NCI-H69 (cell line): Measurements from ENCODE around the gene MACROD2.
A peak's percentile ranks its signal among the peaks of the same experiment; 100 is the strongest.

ENCODE experiments used
- DNase-seq: peaks from one replicate; lab custom pipeline; 2025; lab: John Stamatoyannopoulos, UW

The MACROD2 gene

DNA sequence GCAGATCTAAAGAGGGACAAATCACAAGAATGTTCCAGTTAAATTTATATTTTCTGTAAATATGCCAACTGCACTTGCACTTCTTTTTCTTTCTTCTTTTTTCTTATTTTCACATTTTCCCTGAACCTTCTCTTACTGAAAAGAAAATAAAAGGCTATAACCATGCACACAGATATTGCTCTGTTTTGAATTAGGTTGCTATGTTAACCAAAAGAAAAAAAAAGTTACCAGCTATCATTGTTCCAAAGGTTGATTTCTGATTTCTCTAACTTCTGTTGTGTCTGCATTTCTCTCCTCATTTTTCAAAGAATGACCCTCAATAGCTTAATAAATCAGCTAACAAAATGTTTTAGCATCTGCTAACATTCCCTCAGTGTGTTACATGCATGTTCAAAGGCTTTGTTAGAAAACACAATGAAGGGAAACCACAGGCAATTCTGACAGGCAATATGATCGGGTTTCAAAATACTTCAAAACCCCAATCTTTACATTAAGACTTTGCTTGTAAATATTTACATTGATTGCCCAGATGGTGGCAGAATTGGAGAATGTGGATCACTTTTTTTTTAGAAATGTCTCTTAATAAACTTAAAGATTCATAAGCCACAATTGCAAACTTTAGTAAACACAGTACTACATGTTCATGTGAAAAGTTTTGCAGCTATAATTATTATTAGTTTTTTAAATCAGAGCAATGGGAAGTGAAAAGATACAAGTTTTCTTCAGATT is 1270.4 kb downstream of the MACROD2 start:
- DNase-seq, result no peak

DNA sequence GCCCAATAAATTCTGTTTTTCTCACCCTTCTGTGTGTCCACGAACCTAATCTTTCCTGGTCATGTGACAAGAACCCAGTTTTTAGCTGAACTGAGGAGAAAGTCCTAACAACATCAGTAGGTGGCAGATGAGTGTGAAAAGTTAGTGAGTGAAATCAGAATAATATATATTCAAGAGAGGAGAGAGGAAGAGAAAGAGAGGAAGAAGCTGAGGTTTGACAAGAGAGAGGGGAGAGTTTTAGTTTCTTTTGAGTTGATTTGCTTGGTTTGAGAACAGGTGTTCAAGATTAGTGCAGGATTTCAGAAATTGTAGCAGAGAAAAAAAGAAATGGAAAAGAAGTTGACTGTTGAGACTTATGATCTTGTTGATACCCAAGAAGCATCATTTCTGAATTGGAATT is 1272.6 kb downstream of the MACROD2 start:
- DNase-seq, result no peak

DNA sequence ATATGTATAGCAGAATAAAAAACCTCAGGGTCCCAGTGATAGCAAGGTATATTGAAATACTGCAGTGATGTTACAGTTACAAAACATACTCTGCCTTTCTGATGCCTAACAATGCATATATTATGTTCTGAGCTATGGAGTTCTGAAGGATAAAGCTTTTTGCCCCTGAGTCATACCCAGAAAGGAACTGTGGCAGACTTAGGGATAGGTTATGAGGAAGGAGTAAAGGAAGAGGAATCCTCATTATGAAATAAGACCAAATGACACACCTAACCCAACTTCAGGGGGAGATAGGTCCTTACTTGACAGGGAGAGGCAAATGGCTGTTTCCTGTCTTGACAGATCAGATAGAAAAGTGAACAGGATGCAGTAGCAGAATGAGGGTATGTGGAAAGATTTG is 1282.7 kb downstream of the MACROD2 start:
- no peak for DNase-seq

DNA sequence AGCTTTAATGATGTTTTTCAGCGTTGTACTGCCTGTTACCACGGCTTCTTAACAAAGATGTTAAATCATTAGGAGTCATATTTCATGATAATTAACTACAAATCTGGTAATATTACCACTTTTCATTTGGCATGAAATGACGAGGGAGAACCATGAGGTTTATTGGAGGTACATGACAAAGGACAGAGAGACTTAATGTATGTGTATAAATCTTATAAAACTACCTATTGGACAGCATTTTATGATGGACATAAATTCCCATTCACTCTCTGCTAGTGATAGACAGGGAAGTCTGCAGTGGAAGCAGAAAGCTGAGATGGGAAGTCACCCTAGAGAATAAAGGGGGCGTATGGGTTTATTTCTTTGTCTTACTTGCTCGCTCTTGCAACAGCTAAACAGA is 1292.0 kb downstream of the MACROD2 start:
- peak; percentile 84 for DNase-seq

DNA sequence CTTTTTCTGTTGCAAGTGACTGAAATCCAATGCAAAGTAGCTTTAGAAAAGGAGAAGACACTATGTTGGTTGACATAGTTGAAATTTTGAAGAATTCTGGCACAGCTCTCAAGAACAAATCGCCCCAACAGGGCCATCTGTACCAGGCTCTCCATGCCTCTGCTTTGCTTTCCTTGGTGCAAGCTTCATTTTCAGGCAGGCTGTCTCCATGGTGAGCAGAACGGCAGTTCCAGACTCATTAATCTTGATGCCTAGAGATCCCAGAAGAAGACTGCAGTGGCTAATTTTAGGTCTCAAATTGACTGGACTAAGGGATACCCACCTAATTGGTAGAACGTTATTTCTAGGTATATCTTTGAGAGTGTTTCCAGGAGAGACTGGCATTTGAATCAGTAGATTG is 1292.8 kb downstream of the MACROD2 start:
- peak; percentile 58 for DNase-seq

DNA sequence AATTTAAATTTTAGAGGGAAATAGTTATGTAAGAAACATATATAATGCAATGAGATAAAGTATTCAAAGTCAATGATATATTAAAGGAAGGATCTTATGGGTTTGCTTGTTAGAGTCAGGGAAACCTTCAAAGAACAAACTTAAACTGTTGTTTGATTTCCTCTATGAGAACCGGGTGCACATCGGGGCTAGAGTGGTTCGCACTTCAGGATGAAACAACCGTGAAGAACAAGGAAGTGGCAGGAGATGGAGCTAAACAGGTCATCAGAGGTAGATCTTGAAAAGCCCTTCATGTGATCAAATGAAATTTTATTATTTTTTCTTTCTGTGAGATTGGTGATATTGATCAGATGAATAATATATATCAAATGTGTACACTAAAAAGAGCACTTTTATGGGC is 1294.0 kb downstream of the MACROD2 start:
- DNase-seq, result no peak

DNA sequence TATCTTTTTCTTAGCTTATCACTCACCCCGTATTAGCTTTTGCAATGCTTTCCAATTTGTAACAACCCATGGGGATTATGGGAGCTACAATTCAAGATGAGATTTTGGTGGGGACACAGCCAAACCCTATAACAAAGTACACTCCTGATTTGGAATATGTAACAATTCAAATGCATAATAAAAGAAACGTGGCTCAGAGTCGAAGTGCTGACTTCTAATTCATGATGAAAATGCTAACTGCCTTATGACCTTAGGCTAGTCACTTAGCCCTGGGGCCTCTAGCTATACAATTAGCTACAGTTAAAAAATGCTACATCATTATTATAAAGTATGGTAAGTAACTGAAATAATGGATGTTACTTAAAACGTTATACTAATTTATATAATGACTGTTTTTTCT is 1297.1 kb downstream of the MACROD2 start:
- DNase-seq, result no peak

DNA sequence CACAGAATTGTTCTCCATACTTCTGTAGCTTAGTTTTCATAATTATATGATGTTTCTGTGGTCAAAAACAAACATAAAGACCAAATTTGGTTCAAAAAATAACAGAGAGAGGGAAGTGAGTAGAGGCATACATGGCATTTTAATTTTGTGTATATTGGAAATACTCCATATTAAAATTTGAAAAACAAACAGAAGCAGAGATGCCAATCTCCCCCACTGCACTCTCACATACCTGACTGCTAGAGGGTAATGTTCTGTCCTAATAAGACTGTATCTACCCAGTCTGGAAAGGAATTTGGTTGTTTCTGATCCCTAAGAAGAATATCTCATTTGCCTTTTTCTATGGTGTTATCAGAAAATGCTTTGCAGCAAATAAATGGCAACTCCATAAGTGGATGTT is 1301.1 kb downstream of the MACROD2 start:
- no peak for DNase-seq

DNA sequence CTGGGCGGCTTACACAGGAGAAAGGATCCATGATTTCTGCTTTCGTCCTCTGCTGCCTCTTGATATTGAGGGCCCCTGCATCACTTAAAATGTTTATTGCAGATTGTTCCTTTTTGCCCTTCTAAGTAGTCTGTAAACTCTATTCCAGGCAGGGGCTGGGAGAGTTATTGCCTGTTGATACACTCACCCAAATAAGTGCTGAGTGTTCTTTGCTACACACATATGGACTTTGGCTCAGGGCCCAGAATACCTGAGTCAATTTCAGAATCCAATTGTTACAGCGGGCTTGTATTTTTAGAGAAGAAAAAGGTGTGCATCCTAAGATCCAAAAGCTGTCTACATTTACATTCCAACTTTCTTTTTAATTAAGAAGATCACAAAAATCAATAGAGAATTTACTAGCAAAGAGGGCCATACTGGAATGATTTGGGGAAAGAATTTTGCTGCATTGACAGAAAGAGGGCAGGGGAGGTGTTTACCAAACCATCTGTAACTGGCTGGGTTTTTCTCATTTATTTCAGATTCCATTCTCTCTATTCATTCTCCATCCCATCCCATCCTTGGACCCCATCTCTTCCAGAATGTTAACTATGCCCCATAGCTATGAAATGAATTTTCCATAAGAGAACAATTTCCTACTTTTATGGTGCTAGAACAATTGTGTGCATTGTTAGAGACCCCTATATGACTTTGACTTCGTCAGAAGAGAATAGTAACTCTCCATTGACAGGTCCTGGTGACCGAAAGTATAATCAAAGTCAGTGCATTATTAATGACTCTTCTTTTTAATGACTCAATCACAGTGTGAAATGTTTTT is 1302.0 kb downstream of the MACROD2 start:
- DNase-seq, result peak; percentile 93

DNA sequence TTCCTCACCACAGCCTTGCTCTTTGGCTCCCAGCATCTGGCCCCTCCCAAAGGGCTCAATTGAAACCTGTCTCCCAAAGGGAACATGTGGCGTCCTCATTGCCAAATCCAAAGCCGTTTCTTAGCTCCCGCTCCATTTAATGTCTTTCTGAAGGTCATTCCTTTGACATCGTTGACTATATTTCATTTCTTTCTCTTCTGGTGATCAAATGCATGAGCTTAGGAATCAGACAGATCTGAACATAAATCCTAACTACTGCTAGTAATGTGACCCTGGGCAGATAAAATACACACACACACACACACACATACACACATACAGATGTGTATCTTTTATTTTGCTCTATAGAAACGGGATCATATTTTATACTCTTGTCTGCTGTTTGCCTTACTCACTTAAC is 1306.8 kb downstream of the MACROD2 start:
- no peak for DNase-seq

DNA sequence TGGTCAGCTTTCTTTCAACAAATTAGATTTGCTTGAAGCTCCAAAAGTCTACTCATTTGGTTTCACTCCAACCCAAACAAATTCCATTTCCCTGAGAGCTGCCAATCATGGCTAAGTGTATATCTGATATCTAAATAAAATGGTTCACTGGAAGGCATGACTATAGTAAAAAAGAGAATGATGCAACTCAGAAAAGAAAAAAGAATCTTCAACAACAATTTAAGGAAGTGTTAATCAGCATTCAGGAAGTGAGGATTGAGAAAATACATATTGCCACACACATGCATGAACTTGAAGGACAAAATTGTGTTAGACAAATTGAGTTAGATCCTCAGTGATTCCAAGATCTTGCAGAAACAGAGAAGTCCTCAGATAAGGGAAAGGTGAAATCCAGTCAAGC is 1315.0 kb downstream of the MACROD2 start:
- DNase-seq, result no peak

DNA sequence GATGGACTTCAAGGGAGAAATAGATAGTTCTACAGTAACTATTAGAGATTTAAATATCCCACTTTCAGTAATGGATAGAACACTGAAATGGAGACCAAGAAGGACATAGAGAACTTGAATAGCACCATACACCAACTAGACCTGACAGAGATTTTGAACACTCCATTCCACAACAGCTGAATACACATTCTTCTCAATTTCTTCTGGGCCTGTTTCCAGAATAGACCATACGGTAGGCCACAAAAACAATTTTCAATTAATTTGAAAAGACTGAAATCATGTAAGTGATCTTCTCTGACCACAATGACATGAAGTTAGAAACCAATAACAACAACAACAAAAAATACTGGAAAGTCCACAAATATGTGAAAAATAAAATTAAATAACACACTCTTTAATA is 1321.2 kb downstream of the MACROD2 start:
- no peak for DNase-seq

DNA sequence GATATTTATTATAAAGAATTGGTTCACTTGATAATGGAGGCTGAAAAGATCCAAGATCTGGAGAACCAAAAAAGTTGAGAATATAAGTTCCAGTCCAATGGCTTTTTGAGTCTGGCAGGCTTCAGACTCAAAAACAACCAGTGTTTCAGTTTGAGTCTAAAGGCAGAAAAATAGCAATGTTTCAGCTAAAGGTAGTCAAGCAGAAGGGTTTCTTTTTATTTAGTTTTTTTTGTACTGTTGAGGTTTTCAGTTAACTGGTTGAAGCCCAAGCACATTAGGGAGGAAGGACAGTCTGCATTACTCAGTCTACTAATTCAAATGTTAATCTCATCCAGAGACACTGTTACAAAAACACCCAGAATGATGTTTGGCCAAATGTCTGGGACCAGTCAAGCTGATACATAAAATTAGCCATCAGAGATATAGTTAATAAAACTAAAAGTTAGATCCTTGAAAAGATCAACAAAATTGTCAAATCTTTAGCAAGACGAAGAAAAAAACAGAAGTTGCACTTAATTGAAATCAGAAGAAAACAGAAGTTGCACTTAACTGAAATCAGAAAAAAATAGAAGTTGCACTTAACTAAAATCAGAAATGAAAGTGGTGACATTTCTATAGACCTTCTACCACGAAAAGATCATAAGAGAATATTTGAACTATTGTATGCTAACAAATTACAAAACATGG is 1322.4 kb downstream of the MACROD2 start:
- no peak for DNase-seq

DNA sequence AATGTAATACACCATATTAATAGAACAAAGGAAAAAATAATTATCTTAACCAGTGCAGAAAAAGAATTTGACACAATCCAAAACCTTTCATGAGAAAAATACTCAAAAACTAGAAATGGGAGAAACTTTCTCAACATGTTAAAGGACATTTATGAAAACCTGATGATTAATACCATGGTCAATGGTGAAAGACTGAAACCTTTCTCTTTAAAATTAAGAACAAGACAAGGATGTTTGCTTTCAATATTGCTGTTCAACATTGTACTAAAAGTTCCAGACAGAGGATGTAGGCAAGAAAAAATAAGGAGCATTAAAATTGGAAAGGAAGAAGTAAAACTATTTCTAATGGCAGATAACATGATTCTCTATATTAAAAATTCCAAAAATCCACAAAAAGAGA is 1323.4 kb downstream of the MACROD2 start:
- DNase-seq, result no peak

DNA sequence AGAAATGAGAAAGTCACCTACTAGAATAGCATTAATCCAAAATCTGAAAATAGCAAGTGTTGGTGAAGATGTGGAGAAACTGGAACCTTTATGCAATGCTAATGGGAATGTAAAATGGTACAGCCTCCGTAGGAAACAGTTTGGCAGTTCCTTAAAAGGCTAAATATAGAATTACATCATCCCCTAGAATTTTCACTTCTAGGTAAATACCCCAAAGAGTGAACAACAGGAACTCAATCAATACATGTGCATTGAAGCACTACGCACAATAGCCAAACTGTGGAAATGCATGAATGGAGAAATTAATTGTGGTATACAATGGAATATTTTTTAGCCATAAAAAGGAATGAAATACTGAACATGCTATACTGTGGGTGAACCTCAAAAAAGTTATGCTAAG is 1324.1 kb downstream of the MACROD2 start:
- no peak for DNase-seq

DNA sequence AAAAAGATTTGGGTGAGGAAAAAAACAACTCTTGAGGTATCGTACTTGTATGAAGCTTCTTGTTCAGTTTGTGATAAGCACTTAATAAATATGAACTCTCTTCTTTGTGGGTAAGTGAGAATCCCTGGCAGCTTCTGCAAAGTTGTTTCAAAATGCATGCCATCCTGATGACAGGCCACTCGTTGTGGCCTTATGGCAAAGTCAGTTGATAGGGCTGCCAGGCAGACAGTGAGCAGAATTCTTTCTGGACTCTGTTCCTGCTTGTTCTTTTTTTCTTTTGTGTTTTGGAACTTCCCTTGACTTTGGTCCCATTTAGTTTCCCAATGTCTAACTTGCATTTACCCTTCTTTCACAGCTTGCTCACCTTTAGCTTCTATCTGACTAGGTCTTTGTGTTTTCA is 1325.6 kb downstream of the MACROD2 start:
- DNase-seq, result no peak

DNA sequence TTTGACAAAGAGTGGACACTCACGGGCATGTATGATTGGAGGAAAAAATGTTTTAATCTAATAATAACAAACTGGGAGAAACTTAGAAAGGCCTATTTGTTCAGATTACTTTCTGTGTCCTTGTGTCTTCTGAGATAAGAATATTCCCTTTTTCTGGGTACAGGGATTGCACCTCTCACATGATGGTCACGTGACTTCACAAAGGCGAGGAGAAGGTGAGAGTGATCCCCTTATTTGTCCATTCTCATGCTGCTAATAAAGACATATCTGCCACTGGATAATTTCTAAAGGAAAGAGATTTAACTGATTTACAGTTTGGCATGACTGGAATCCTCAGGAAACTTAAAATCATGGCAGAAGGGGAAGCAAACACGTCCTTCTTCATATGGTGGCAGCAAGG is 1331.8 kb downstream of the MACROD2 start:
- DNase-seq, result no peak

DNA sequence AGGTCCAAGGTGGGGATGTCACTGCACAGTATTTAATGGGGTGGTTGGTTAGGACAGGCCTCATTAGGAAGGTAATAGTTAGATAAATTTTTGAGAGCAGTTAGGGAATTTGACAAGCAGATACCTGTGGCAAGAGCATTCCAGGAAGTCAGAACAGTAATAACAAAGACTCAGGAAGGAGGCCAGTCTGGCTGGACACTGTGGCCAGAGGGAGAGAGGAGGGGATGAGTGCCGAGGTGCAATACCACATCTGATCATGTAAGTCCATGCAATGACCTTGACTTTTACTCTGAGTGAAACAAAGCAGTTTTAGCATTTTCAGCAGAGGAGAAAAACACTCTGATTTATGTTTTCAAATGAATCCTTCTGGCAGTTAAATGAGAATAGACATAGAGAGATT is 1332.8 kb downstream of the MACROD2 start:
- DNase-seq, result no peak

DNA sequence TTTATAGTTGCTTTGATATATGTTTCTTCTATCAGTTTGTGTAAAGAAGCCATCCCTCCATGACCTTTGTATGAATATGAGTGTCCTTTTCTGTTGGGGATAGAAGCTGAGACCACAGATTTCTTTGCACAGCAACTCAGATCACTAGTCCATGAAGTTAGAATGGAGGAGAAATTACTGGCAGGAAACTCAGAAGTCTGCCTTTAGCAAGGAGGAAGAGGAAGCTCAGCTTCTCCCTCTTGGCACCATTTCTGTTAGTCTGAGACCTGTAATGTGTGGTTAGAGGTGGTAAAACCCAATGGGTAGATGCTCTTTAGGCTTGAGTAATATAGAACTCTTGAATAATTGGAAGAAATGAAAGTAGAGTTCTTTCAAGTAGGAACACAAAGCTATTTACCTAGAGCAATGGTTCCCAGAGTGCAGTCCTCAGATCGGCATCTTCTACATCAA is 1337.4 kb downstream of the MACROD2 start:
- no peak for DNase-seq

DNA sequence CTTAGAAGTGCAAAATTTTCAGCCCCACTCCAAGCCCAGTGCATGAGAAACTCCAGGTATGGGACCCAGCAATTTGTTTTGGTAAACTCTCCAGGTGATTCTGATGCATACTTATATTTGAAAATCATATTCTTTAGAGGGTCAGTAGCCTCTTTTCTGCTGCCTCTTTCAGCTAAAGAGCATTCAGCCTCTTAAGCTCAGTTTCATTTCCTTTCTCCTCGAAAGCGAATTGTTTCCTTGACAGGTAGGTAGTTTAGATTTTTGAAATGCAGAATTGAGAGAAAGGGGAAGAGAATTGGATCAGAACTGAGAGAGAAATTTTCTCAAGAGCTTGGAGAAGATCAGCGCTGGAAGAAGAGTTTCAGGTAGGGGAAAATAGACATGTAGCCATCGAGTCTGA is 1337.9 kb downstream of the MACROD2 start:
- DNase-seq, result no peak

DNA sequence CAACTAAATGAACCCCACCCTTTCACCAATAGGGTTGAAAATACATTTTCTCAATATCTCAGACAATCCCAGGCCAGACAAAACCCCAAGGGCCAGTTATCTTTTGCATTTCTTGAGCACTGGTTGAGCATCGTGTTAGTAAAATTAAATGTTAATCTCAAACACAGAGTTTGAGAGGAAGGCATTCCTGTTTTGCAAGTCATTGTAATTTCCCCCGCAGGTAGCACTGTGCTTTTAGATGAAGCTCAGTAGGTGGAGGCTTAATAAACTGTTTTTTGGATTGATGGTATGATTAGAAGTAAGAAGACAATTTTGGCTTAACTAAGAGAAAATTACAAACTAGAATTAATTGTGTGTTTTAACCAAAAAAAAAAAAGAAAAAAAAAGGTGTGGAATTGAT is 1340.7 kb downstream of the MACROD2 start:
- no peak for DNase-seq

DNA sequence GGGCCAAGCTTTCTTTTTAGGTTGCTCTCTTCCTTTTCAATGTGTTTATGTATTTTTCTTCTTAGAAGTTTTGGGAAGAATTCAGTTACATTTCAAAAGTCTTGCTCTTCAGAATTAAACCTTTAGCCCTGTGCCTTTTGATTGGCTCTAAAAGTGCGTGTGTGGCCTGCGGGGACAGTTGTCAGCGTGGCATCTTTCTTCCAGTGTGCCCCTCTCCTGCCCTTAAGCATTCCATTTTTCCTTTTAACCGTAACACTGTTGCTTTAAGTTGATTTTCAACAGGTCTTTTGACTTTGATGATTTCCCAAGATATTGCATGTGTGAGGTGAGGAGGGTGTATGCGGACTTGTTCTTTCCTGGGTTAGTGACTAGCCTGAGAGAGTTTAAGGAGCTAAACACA is 1341.2 kb downstream of the MACROD2 start:
- DNase-seq, result no peak

DNA sequence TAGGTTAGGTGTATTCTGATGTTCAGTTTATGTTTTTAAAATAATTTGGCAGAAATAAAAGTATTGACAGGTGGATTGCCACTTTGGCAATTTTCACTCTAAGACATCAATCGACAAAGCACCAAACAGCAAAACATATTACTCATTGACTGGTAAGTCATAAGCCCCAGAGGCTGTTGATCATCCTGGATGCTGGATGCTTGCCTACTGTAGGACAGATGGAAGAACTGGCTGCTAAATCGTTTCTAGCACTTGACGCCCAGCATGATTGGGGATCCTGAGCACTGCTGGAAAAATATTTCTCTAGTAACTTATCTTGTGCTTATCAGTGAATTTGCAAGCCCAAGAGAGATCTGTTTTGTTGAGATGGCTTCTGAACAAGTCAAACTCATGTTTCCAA is 1343.9 kb downstream of the MACROD2 start:
- no peak for DNase-seq
